H1 (cell line): ENCODE results near the gene PRKN. TPM values are rescaled to one million over a fixed set of nuclear protein-coding genes. Genes with fewer than 3 reads are reported as not detected.

Source experiments
- CTCF ChIA-PET: fragments of 300-600 bp; sonication (Branson Sonifier 250); formaldehyde crosslinking; loops from one replicate; lab custom pipeline; 2021; ENCODE audit not compliant: partially characterized antibody; lab: Charles Lee
- POLR2A ChIA-PET: fragments of 300-600 bp; sonication (Branson Sonifier 250); formaldehyde crosslinking; loops from one replicate; lab custom pipeline; 2021; ENCODE audit warnings: inconsistent platforms; ENCODE audit not compliant: partially characterized antibody; lab: Charles Lee
- DNase-seq, 2 experiments: peaks; one replicate each; pipeline versions ENCODE4 v3.0.0 to v3.0.0-alpha.2; 2010 to 2022; ENCODE audit warnings: low spot score in 2 of 2, low read depth in 1 of 2, mixed read lengths in 1 of 2
- FAIRE-seq: peaks from 2 replicates; lab custom pipeline; 2011; peaks lifted over from hg19 to GRCh38; lab: Jason Lieb, UNC
- H2AFZ ChIP-seq: 2 replicates; pipeline ENCODE4 v1.8.1; 2012; ENCODE audit warnings: low read length, inconsistent platforms
- H2AK5ac ChIP-seq: 2 replicates; pipeline ENCODE4 v1.6.1; 2013; ENCODE audit warnings: low read depth, low read length
- H2BK120ac ChIP-seq: replicated peaks from 2 replicates; pipeline ENCODE3; 2013; ENCODE audit warnings: low read depth, low read length, inconsistent platforms
- H2BK12ac ChIP-seq: 2 replicates; pipeline ENCODE4 v1.6.1; 2013; ENCODE audit warnings: low read depth, low read length
- H2BK15ac ChIP-seq: 2 replicates; pipeline ENCODE4 v1.6.1; 2013; ENCODE audit warnings: low read length
- H2BK20ac ChIP-seq: 2 replicates; pipeline ENCODE4 v1.6.1; 2013; ENCODE audit warnings: low read length
- H2BK5ac ChIP-seq: 2 replicates; pipeline ENCODE4 v1.6.1; 2013; ENCODE audit warnings: low read depth, low read length
- H3K14ac ChIP-seq: 2 replicates; pipeline ENCODE4 v1.6.1; 2013; ENCODE audit warnings: inconsistent platforms; ENCODE audit not compliant: insufficient read length
- H3K18ac ChIP-seq: 2 replicates; pipeline ENCODE4 v1.6.1; 2013; ENCODE audit warnings: low read length; ENCODE audit errors: extremely low read depth
- H3K23ac ChIP-seq: 2 replicates; pipeline ENCODE4 v1.6.1; 2013; ENCODE audit warnings: inconsistent platforms; ENCODE audit not compliant: insufficient read length
- H3K23me2 ChIP-seq: 2 replicates; pipeline ENCODE4 v1.6.1; 2013; ENCODE audit warnings: low read depth, low read length
- H3K27ac ChIP-seq: 2 replicates; pipeline ENCODE4 v1.6.1; 2011; ENCODE audit warnings: low read depth, low read length, inconsistent platforms
- H3K27me3 ChIP-seq, 4 experiments: replicated peaks in 1 of 4; 1 replicate in 1 of 4; 2 replicates in 3 of 4; pipeline versions ENCODE4 v1.6.1 to v1.8.1; 2011 to 2013; ENCODE audit warnings: low read length in 3 of 4, mild to moderate bottlenecking in 3 of 4, inconsistent platforms in 2 of 4, mixed read lengths in 2 of 4, moderate library complexity in 1 of 4; ENCODE audit not compliant: control insufficient read depth in 3 of 4, insufficient read depth in 3 of 4; ENCODE audit errors: extremely low read depth in 1 of 4
- H3K36me3 ChIP-seq, 4 experiments: 2 replicates each; pipeline versions ENCODE4 v1.6.1 to v1.8.1; 2011 to 2013; ENCODE audit warnings: mild to moderate bottlenecking in 4 of 4, low read length in 3 of 4, moderate library complexity in 2 of 4, control low read depth in 1 of 4, inconsistent platforms in 1 of 4; ENCODE audit not compliant: insufficient read depth in 4 of 4, control insufficient read depth in 2 of 4
- H3K4ac ChIP-seq: replicated peaks from 2 replicates; pipeline ENCODE3; 2013; ENCODE audit warnings: low read length, low read depth, mixed read lengths, inconsistent platforms; ENCODE audit not compliant: insufficient read length
- H3K4me1 ChIP-seq, 4 experiments: replicated peaks in 1 of 4; 1 replicate in 1 of 4; 2 replicates in 3 of 4; pipeline versions ENCODE4 v1.6.1 to v1.8.1; 2011 to 2013; ENCODE audit warnings: low read length in 3 of 4, inconsistent platforms in 2 of 4, mixed read lengths in 1 of 4; ENCODE audit not compliant: insufficient read depth in 4 of 4, control insufficient read depth in 3 of 4
- H3K4me2 ChIP-seq, 2 experiments: 2 replicates each; pipeline versions ENCODE4 v1.6.1 to v1.8.1; 2011 to 2013; ENCODE audit warnings: low read depth in 2 of 2, low read length in 2 of 2, control low read depth in 1 of 2, inconsistent platforms in 1 of 2, mild to moderate bottlenecking in 1 of 2; ENCODE audit not compliant: insufficient read depth in 1 of 2
- H3K4me3 ChIP-seq, 4 experiments: fragments of 200-600, 300-600 bp in 1 of 4; sonication (generic), shearing (Covaris generic), sonication (Bioruptor Twin) in 1 of 4; 2 replicates each; pipeline versions ENCODE4 v1.5.1 to v1.8.1; 2011 to 2016; ENCODE audit warnings: low read length in 4 of 4, low read depth in 3 of 4, control low read depth in 2 of 4, inconsistent platforms in 2 of 4, mild to moderate bottlenecking in 2 of 4, mixed read lengths in 1 of 4, moderate library complexity in 1 of 4; ENCODE audit not compliant: insufficient read depth in 2 of 4; ENCODE audit errors: extremely low read depth in 1 of 4
- H3K56ac ChIP-seq: replicated peaks from 2 replicates; pipeline ENCODE3; 2013; ENCODE audit warnings: low read depth, mild to moderate bottlenecking, mixed read lengths, low read length, inconsistent platforms; ENCODE audit not compliant: insufficient read length
- H3K79me1 ChIP-seq: 2 replicates; pipeline ENCODE4 v1.6.1; 2013; ENCODE audit warnings: low read depth, low read length, control low read depth
- H3K79me2 ChIP-seq, 2 experiments: 2 replicates each; pipeline versions ENCODE4 v1.6.1 to v1.8.1; 2012 to 2013; ENCODE audit warnings: low read length in 2 of 2, mild to moderate bottlenecking in 2 of 2, inconsistent platforms in 1 of 2; ENCODE audit not compliant: insufficient read depth in 2 of 2, control insufficient read depth in 1 of 2
- H3K9ac ChIP-seq, 4 experiments: replicated peaks in 1 of 4; 1 replicate in 1 of 4; 2 replicates in 3 of 4; pipeline versions ENCODE4 v1.6.1 to v1.8.1; 2011 to 2013; ENCODE audit warnings: low read depth in 3 of 4, low read length in 3 of 4, control low read depth in 2 of 4, mild to moderate bottlenecking in 2 of 4, moderate library complexity in 2 of 4, inconsistent platforms in 1 of 4; ENCODE audit errors: extremely low read depth in 1 of 4
- H3K9me3 ChIP-seq, 2 experiments: 2 replicates each; pipeline versions ENCODE4 v1.6.1 to v1.8.1; 2012 to 2013; ENCODE audit warnings: mild to moderate bottlenecking in 2 of 2, moderate library complexity in 2 of 2, control low read depth in 1 of 2, inconsistent platforms in 1 of 2, low read depth in 1 of 2, low read length in 1 of 2, mixed read lengths in 1 of 2; ENCODE audit not compliant: insufficient read depth in 2 of 2
- H4K20me1 ChIP-seq, 2 experiments: replicated peaks in 1 of 2; 2 replicates each; pipeline versions ENCODE3 to v1.8.1; 2011 to 2013; ENCODE audit warnings: inconsistent platforms in 2 of 2, low read length in 2 of 2, mild to moderate bottlenecking in 1 of 2; ENCODE audit not compliant: insufficient read depth in 2 of 2, control insufficient read depth in 1 of 2
- H4K5ac ChIP-seq: 2 replicates; pipeline ENCODE4 v1.6.1; 2013; ENCODE audit warnings: low read length, low read depth, mixed read lengths, inconsistent platforms; ENCODE audit not compliant: insufficient read length
- H4K8ac ChIP-seq: 2 replicates; pipeline ENCODE4 v1.8.0; 2013; ENCODE audit warnings: mild to moderate bottlenecking, moderate library complexity, low read length, inconsistent platforms; ENCODE audit not compliant: insufficient read depth; ENCODE audit errors: extremely low read depth
- H4K91ac ChIP-seq: replicated peaks from 2 replicates; pipeline ENCODE3; 2013; ENCODE audit warnings: low read length, mixed read lengths, inconsistent platforms; ENCODE audit not compliant: insufficient read length
- E2F6 ChIP-seq: IDR thresholded peaks from 2 replicates; pipeline ENCODE4 v1.6.1; 2012; ENCODE audit warnings: inconsistent platforms
- TBP ChIP-seq: IDR thresholded peaks from 2 replicates; pipeline ENCODE4 v1.6.1; 2011; ENCODE audit warnings: low read depth, low read length, improper control_type of control experiment
- WGBS, 2 experiments: shearing (Covaris generic) in 1 of 2; methylation state at CpG; one replicate each; pipeline versions ENCODE4 v1.1.6 to v1.1.7; 2013 to 2015; ENCODE audit warnings: low lambda C conversion rate in 2 of 2, mixed read lengths in 2 of 2, inconsistent platforms in 1 of 2, low coverage in 1 of 2, missing lambda C conversion rate in 1 of 2; ENCODE audit not compliant: insufficient replicate concordance in 2 of 2, insufficient coverage in 1 of 2, insufficient read length in 1 of 2; ENCODE audit errors: extremely low coverage in 1 of 2, missing lambda C conversion rate in 1 of 2; 5-methylcytosine and 5-hydroxymethylcytosine counted together
- polyA plus RNA-seq, 7 experiments: library from polyadenylated mRNA; depleted of rRNA in 3 of 7; stranded (reverse) in 5 of 7; unstranded in 2 of 7; fragments of >200 nt in 5 of 7; fragments of 200-250 nt in 2 of 7; gene quantifications; 1 replicate in 5 of 7; 2 replicates in 1 of 7; 4 replicates in 1 of 7; pipeline versions ENCODE4 v1.2.1 to v1.2.3, GENCODE V29; 2011 to 2013; ENCODE audit warnings: missing spikeins in 2 of 7, mixed read lengths in 2 of 7
- total RNA-seq: library from RNA; stranded (reverse); fragmentation: NEBNext Ultra II Directional; extraction: Animal tissue kit (Norgen Biotek cat#: 25700); gene quantifications from 2 replicates; pipeline ENCODE4 v1.2.1, GENCODE V29; 2021

PRKN gene
- total and polyA plus RNA-seq, 2 of the 8 experiments (the other 6 are each of a cell fraction or from before 2014, with no cell fraction given), result 0.13 to 0.29 TPM

- Histone ChIP-seq H4K8ac (no peak overlapping the region), H3K4me3 (no peak overlapping the region), H2BK20ac (no peak overlapping the region), H3K18ac (no peak overlapping the region; the same call in 1 of the 2 replicates), H4K5ac (no peak overlapping the region), H2BK5ac (no peak overlapping the region), H3K4ac (no peak overlapping the region), H3K27ac (no peak overlapping the region), H2AK5ac (no peak overlapping the region), H3K56ac (no peak overlapping the region), H2AFZ (peak overlapping the region; percentile 3; the same call in 1 of the 2 replicates), H2BK15ac (no peak overlapping the region), H3K14ac (no peak overlapping the region), H3K79me2 (no peaks in the 10 kb centered on the region), H3K4me1 (peaks cover 0 to 4% (median 3%) of the 10 kb centered on the region in 4 experiments; a peak in 3 of 7 replicates), H2BK120ac (no peak overlapping the region), H3K27me3 (no peaks in the 10 kb centered on the region), H3K36me3 (no peaks in the 10 kb centered on the region), H3K4me2 (no peak overlapping the region), H3K9ac (no peak overlapping the region), H2BK12ac (no peak overlapping the region), H3K9me3 (no peaks in the 10 kb centered on the region), H4K91ac (no peak overlapping the region), H3K79me1 (no peaks in the 10 kb centered on the region), H3K23me2 (no peaks in the 10 kb centered on the region), H3K23ac (no peak overlapping the region), H4K20me1 (no peaks in the 10 kb centered on the region)
- ChIA-PET POLR2A (no interaction called here), CTCF (interaction anchor here (1.2 to 2.3 kb wide), 2 partner anchors 13 to 16 kb away, joined by 6 to 8 read pairs; no protein-coding TSS in a partner anchor)
- FAIRE-seq, result peak; percentile 69
- peak in 1 of 2 experiments; percentile 7 for DNase-seq
- TF ChIP-seq E2F6, result peak; percentile 29; the same call in 1 of the 2 replicates
- no peak for TF ChIP-seq TBP
- WGBS, 2 experiments, result 73% methylated on average over 6 of the region's 6 CpGs; no CpG with 5 or more reads in 1 of the 2 experiments
Observed at GRCh38 chr6:162543221-162543620, 184.3 kb downstream of the PRKN start.
